Measurements from ENCODE around the gene NLRP8.
"Not testable (repeated sequence)": the region's sequence is repeated elsewhere in the genome, so short reads cannot be mapped to it uniquely, and the experiment has no call there.

NLRP8 gene

GRCh38 chr19:55980415-55980814, 32.8 kb downstream of the NLRP8 start:
- no peak for DNase-seq

- no peak for DNase-seq
These were observed 37.6 kb downstream of the NLRP8 start for GRCh38 chr19:55985254-55985653.

GRCh38 chr19:55986487-55986886, 38.9 kb downstream of the NLRP8 start, which contains the start of gene NLRP5:
NLRP5 (plus strand) TSS chr19:55986775.
- no peak for DNase-seq

GRCh38 chr19:55990831-55991230, 43.2 kb downstream of the NLRP8 start:
- DNase-seq = no peak

GRCh38 chr19:55993492-55993891, 45.9 kb downstream of the NLRP8 start:
- no peak for DNase-seq

GRCh38 chr19:56014765-56015164, 67.1 kb downstream of the NLRP8 start:
- DNase-seq = no peak

GRCh38 chr19:56015756-56016155, 68.1 kb downstream of the NLRP8 start:
- no peak for DNase-seq

GRCh38 chr19:56019325-56019724, 71.7 kb downstream of the NLRP8 start:
- DNase-seq = not testable (repeated sequence)

- DNase-seq = not testable (repeated sequence)
These were observed 72.8 kb downstream of the NLRP8 start for GRCh38 chr19:56020355-56020975.

- DNase-seq = no peak
These were observed 79.1 kb downstream of the NLRP8 start for GRCh38 chr19:56026769-56027168.

Data from fibroblast of skin of back (primary cell).